ENCODE data around the gene MRPL39. TPM values are rescaled to one million over a fixed set of nuclear protein-coding genes. Genes with fewer than 3 reads are reported as not detected.

Gene MRPL39
- total and polyA plus RNA-seq, 10 donors: 14.4 to 34.3 (median 20.8) TPM

- H3K27me3 ChIP-seq (replicated peaks in 1 of 7): no peaks in the 10 kb centered on the region
- no peak for DNase-seq
- intact Hi-C loops (cut with DNase I; ENCODE audit: low total_unique reads): no loop called here
- peak overlapping the region in 2 of 8 donors; percentile 5 to 88 for H3K27ac ChIP-seq
- 6 to 25% (median 19%) methylated on average over 1 of the region's 1 CpG for WGBS, 5 donors
- H3K36me3 ChIP-seq: no peaks in the 10 kb centered on the region
- H3K9me3 ChIP-seq: no peaks in the 10 kb centered on the region
- peaks cover 17 to 53% (median 44%) of the 10 kb centered on the region in 6 donors for H3K4me1 ChIP-seq
- TF ChIP-seq POLR2AphosphoS5 (IDR thresholded peaks at IDR 0.05) (no peak), CTCF (IDR thresholded peaks at IDR 0.05 in 8 of 11, conservative IDR thresholded peaks at IDR 0.05 in 3 of 11) (no peak), POLR2A (IDR thresholded peaks at IDR 0.05) (no peak)
- H3K4me3 ChIP-seq: no peak overlapping the region
These were observed 47.5 kb downstream of the MRPL39 start for GRCh38 chr21:25559746-25560145.

GRCh38 chr21:25558123-25558522 lies 49.2 kb downstream of the MRPL39 start:
- TF ChIP-seq CTCF (IDR thresholded peaks at IDR 0.05 in 8 of 11, conservative IDR thresholded peaks at IDR 0.05 in 3 of 11) (no peak), POLR2AphosphoS5 (IDR thresholded peaks at IDR 0.05) (no peak), POLR2A (IDR thresholded peaks at IDR 0.05) (no peak)
- 87 to 97% (median 93%) methylated on average over 2 of the region's 2 CpGs for WGBS, 5 donors
- H3K27me3 ChIP-seq (replicated peaks in 1 of 7): no peaks in the 10 kb centered on the region
- intact Hi-C loops (cut with DNase I; ENCODE audit: low total_unique reads): no loop called here
- H3K9me3 ChIP-seq: no peaks in the 10 kb centered on the region
- DNase-seq: no peak
- H3K4me1 ChIP-seq: peaks cover 11 to 37% (median 30%) of the 10 kb centered on the region in 6 donors
- H3K27ac ChIP-seq: no peak overlapping the region
- no peaks in the 10 kb centered on the region for H3K36me3 ChIP-seq
- H3K4me3 ChIP-seq: no peak overlapping the region

- no peak for DNase-seq
- Histone ChIP-seq H3K9me3 (no peaks in the 10 kb centered on the region), H3K36me3 (no peaks in the 10 kb centered on the region), H3K4me3 (no peak overlapping the region), H3K4me1 (peaks cover 7 to 28% (median 20%) of the 10 kb centered on the region in 6 donors), H3K27me3 (replicated peaks in 1 of 7) (no peaks in the 10 kb centered on the region), H3K27ac (no peak overlapping the region)
- WGBS, 5 donors: 94 to 100% (median 97%) methylated on average over 1 of the region's 1 CpG
- TF ChIP-seq POLR2A (IDR thresholded peaks at IDR 0.05) (no peak), POLR2AphosphoS5 (IDR thresholded peaks at IDR 0.05) (no peak), CTCF (IDR thresholded peaks at IDR 0.05 in 8 of 11, conservative IDR thresholded peaks at IDR 0.05 in 3 of 11) (no peak)
- intact Hi-C loops (cut with DNase I; ENCODE audit: low total_unique reads): no loop called here
These were observed 50.1 kb downstream of the MRPL39 start for GRCh38 chr21:25557180-25557579.

GRCh38 chr21:25556091-25556490 lies 51.2 kb downstream of the MRPL39 start:
- Histone ChIP-seq H3K4me1 (peaks cover 6 to 17% (median 13%) of the 10 kb centered on the region in 6 donors), H3K4me3 (no peak overlapping the region), H3K27ac (no peak overlapping the region), H3K36me3 (no peaks in the 10 kb centered on the region), H3K9me3 (no peaks in the 10 kb centered on the region), H3K27me3 (replicated peaks in 1 of 7) (no peaks in the 10 kb centered on the region)
- intact Hi-C loops (cut with DNase I; ENCODE audit: low total_unique reads): no loop called here
- DNase-seq: no peak
- TF ChIP-seq CTCF (IDR thresholded peaks at IDR 0.05 in 8 of 11, conservative IDR thresholded peaks at IDR 0.05 in 3 of 11) (no peak), POLR2A (IDR thresholded peaks at IDR 0.05) (no peak), POLR2AphosphoS5 (IDR thresholded peaks at IDR 0.05) (no peak)
